ENCODE measurements around the gene P3R3URF.

- TF ChIP-seq CTCF (IDR thresholded peaks at IDR 0.05; ENCODE audit: extremely low read depth in 1 of 2, insufficient read depth in 1 of 2, low read depth in 1 of 2, low read length in 2 of 2): no peak
- no peak for TF ChIP-seq POLR2A (IDR thresholded peaks at IDR 0.05; ENCODE audit: low read depth, low read length)
- TF ChIP-seq MYC (IDR thresholded peaks at IDR 0.05; ENCODE audit: low read depth, low read length): no peak
Observed at GRCh38 chr1:46175243-46175642, 1.0 kb downstream of the P3R3URF start.
